ENCODE data around the gene NEB. TPM values are rescaled to one million over a fixed set of nuclear protein-coding genes. Genes with fewer than 3 reads are reported as not detected.

Gene NEB
- polyA plus RNA-seq, 1 donor from 2014 or later: 0.38 TPM

DNA sequence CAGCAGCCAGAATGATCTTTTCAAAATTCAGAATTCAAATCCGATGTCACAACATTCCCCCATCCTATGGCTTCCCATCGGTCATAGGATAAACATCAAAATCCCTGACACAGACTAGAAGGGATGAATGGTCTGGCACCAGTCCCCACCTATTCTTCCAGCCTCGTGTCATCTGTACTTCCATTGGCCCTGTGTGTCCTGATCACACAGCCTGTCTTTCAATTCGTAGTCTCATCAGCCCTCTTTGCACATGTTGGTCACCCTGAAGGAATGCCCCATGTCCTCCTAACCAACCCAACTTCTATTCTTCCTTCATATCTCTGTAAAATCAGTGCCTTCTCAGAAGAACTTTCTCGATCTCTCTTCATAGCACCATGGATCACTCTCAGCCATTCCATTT is 157.2 kb downstream of the NEB start:
- no peak overlapping the region for H3K27ac ChIP-seq (ENCODE audit: low read length)

GRCh38 chr2:151576080-151576479 is 158.2 kb downstream of the NEB start:
- H3F3A ChIP-seq (ENCODE audit: insufficient read depth, low read length, poor library complexity, severe bottlenecking): no peaks in the 10 kb centered on the region
- no peak overlapping the region for H3K27ac ChIP-seq (ENCODE audit: low read length)
- no peak overlapping the region for H3K9ac ChIP-seq (ENCODE audit: low read length)
- H3K4me3 ChIP-seq (ENCODE audit: low read length): no peak overlapping the region
- no peaks in the 10 kb centered on the region for H4K20me1 ChIP-seq (ENCODE audit: insufficient read depth)
- TF ChIP-seq RAD21 (conservative IDR thresholded peaks at IDR 0.05) (no peak), TAF1 (IDR thresholded peaks at IDR 0.05; ENCODE audit: low read depth) (no peak), SMC3 (conservative IDR thresholded peaks at IDR 0.05; ENCODE audit: poor library complexity) (no peak), MXI1 (conservative IDR thresholded peaks at IDR 0.05; ENCODE audit: poor library complexity, severe bottlenecking) (no peak), CTCF (IDR thresholded peaks at IDR 0.05; ENCODE audit: poor library complexity, severe bottlenecking) (no peak), EZH2 (IDR thresholded peaks at IDR 0.05; ENCODE audit: borderline replicate concordance, insufficient read depth, low read length, poor library complexity, severe bottlenecking) (no peak)
- no peaks in the 10 kb centered on the region for H3K27me3 ChIP-seq (ENCODE audit: insufficient read depth, low read depth, low read length)
- no peaks in the 10 kb centered on the region for H3K9me3 ChIP-seq (ENCODE audit: low read length)
- no peak overlapping the region for H3K4me2 ChIP-seq (ENCODE audit: low read length)
- no peak overlapping the region for H2AFZ ChIP-seq (ENCODE audit: low read depth, low read length)
- H3K79me2 ChIP-seq (replicated peaks; ENCODE audit: insufficient read depth, low read length): no peaks in the 10 kb centered on the region
- H3K36me3 ChIP-seq (ENCODE audit: insufficient read depth, low read length): no peaks in the 10 kb centered on the region
- no peaks in the 10 kb centered on the region for H3K9me2 ChIP-seq (ENCODE audit: insufficient read depth, low read length)

More for the DNA sequence above, 157.2 kb downstream of the NEB start:
- no peak for TF ChIP-seq TAF1 (IDR thresholded peaks at IDR 0.05; ENCODE audit: low read depth)
- no peak for TF ChIP-seq RAD21 (conservative IDR thresholded peaks at IDR 0.05)
- TF ChIP-seq EZH2 (IDR thresholded peaks at IDR 0.05; ENCODE audit: borderline replicate concordance, insufficient read depth, low read length, poor library complexity, severe bottlenecking): no peak
- no peak for TF ChIP-seq MXI1 (conservative IDR thresholded peaks at IDR 0.05; ENCODE audit: poor library complexity, severe bottlenecking)
- TF ChIP-seq EP300 (conservative IDR thresholded peaks at IDR 0.05; ENCODE audit: poor library complexity, severe bottlenecking): no peak
- TF ChIP-seq SMC3 (conservative IDR thresholded peaks at IDR 0.05; ENCODE audit: poor library complexity): no peak
- no peak for TF ChIP-seq CTCF (IDR thresholded peaks at IDR 0.05; ENCODE audit: poor library complexity, severe bottlenecking)
- TF ChIP-seq POLR2AphosphoS5 (IDR thresholded peaks at IDR 0.05): no peak
- TF ChIP-seq, protein P1, sequence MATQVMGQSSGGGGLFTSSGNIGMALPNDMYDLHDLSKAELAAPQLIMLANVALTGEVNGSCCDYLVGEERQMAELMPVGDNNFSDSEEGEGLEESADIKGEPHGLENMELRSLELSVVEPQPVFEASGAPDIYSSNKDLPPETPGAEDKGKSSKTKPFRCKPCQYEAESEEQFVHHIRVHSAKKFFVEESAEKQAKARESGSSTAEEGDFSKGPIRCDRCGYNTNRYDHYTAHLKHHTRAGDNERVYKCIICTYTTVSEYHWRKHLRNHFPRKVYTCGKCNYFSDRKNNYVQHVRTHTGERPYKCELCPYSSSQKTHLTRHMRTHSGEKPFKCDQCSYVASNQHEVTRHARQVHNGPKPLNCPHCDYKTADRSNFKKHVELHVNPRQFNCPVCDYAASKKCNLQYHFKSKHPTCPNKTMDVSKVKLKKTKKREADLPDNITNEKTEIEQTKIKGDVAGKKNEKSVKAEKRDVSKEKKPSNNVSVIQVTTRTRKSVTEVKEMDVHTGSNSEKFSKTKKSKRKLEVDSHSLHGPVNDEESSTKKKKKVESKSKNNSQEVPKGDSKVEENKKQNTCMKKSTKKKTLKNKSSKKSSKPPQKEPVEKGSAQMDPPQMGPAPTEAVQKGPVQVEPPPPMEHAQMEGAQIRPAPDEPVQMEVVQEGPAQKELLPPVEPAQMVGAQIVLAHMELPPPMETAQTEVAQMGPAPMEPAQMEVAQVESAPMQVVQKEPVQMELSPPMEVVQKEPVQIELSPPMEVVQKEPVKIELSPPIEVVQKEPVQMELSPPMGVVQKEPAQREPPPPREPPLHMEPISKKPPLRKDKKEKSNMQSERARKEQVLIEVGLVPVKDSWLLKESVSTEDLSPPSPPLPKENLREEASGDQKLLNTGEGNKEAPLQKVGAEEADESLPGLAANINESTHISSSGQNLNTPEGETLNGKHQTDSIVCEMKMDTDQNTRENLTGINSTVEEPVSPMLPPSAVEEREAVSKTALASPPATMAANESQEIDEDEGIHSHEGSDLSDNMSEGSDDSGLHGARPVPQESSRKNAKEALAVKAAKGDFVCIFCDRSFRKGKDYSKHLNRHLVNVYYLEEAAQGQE (IDR thresholded peaks at IDR 0.05; ENCODE audit: borderline replicate concordance): no peak
- H3K79me2 ChIP-seq (replicated peaks; ENCODE audit: insufficient read depth, low read length): no peaks in the 10 kb centered on the region
- H3K9me3 ChIP-seq (ENCODE audit: low read length): no peaks in the 10 kb centered on the region
- no peak overlapping the region for H3K4me2 ChIP-seq (ENCODE audit: low read length)
- H2AFZ ChIP-seq (ENCODE audit: low read depth, low read length): no peak overlapping the region
- H3K4me3 ChIP-seq (ENCODE audit: low read length): no peak overlapping the region
- H3F3A ChIP-seq (ENCODE audit: insufficient read depth, low read length, poor library complexity, severe bottlenecking): no peaks in the 10 kb centered on the region
- no peaks in the 10 kb centered on the region for H3K27me3 ChIP-seq (ENCODE audit: insufficient read depth, low read depth, low read length)
- no peaks in the 10 kb centered on the region for H4K20me1 ChIP-seq (ENCODE audit: insufficient read depth)
- no peaks in the 10 kb centered on the region for H3K9me2 ChIP-seq (ENCODE audit: insufficient read depth, low read length)
- H3K36me3 ChIP-seq (ENCODE audit: insufficient read depth, low read length): no peaks in the 10 kb centered on the region
- H3K9ac ChIP-seq (ENCODE audit: low read length): no peak overlapping the region
